T-helper 1 cell treated with Interleukin-12 subunit alpha and Interleukin-12 subunit beta and Interleukin-4 antibody, amounts not matched to agents 30 μg/mL and 1 μg/mL, for 36 hours (primary cell): ENCODE results near the gene LHFPL6.

ENCODE experiments used
- H3K27ac Mint-ChIP-seq: one replicate; pipeline ENCODE4 v1.8.0; 2021; ENCODE audit warnings: mild to moderate bottlenecking, mixed read lengths
- H3K27me3 Mint-ChIP-seq: one replicate; pipeline ENCODE4 v1.8.0; 2021; ENCODE audit warnings: low read depth, mixed read lengths
- H3K36me3 Mint-ChIP-seq: one replicate; pipeline ENCODE4 v1.8.0; 2021; ENCODE audit warnings: low read depth, mixed read lengths
- H3K4me1 Mint-ChIP-seq: one replicate; pipeline ENCODE4 v1.8.0; 2021; ENCODE audit warnings: low read depth, mixed read lengths
- H3K4me3 Mint-ChIP-seq: one replicate; pipeline ENCODE4 v1.8.0; 2021; ENCODE audit warnings: mild to moderate bottlenecking, moderate library complexity, mixed read lengths
- H3K9me3 Mint-ChIP-seq: one replicate; pipeline ENCODE4 v1.8.0; 2021; ENCODE audit warnings: mixed read lengths

The LHFPL6 gene

DNA sequence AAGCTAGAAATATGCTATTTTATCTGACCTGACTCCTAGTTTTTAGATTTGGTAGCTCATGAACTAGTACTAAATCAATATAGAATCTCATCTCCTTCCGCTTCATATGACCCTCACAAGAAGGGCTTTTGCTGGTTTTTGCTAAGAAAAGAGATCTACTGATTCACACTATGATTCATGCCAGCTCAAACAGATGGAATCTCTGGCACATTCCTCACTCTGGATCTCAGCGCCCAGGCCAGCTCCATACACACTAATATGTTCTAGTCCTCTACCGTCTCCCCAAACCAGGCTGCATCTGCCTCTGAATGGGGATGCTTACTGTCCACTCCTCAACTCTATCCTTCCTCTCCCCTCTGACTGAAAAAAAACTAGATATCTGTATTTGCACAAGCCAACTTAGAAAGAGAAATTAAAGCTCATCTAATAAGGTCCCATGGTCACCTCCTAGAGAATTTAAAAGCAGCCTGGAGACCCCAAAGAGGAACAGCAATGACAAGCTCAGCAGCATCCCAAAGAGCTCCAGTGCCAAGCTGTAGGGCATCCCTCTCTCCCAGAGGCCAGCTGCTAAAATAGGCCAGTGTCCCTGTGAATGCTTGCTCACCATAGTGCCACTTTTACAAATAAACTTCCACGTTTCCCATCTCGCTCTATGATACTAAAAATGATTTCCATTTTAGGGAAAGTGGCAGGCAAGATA is 74.9 kb downstream of the LHFPL6 start:
- peaks cover 11% of the 10 kb centered on the region for H3K27me3 Mint-ChIP-seq

DNA sequence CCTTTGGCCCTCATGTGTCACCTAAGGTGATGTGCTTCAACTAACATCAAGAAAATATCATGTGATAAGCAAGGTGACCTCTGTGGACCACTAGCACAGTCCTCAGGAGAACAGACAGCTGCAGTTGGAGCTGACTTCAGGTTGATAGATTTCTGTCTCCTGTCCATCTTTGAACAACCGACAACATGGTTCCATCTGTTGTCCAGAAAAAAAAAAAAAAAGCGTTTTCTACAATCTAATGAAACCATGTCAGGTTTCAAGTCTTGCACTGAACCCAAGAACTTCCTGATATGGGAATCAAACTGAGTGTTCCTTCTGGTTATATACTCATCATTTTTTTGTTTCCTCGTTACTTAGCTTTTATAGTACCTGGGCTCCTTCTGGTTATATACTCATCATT is 75.7 kb downstream of the LHFPL6 start:
- peaks cover 11% of the 10 kb centered on the region for H3K27me3 Mint-ChIP-seq
- H3K9me3 Mint-ChIP-seq: no peaks in the 10 kb centered on the region
- H3K36me3 Mint-ChIP-seq: no peaks in the 10 kb centered on the region
- no peak overlapping the region for H3K27ac Mint-ChIP-seq
- no peak overlapping the region for H3K4me3 Mint-ChIP-seq
- no peaks in the 10 kb centered on the region for H3K4me1 Mint-ChIP-seq

More for the DNA sequence above, 74.9 kb downstream of the LHFPL6 start:
- Mint-ChIP-seq H3K27ac (no peak overlapping the region), H3K4me1 (no peaks in the 10 kb centered on the region), H3K9me3 (no peaks in the 10 kb centered on the region), H3K36me3 (no peaks in the 10 kb centered on the region), H3K4me3 (no peak overlapping the region)

DNA sequence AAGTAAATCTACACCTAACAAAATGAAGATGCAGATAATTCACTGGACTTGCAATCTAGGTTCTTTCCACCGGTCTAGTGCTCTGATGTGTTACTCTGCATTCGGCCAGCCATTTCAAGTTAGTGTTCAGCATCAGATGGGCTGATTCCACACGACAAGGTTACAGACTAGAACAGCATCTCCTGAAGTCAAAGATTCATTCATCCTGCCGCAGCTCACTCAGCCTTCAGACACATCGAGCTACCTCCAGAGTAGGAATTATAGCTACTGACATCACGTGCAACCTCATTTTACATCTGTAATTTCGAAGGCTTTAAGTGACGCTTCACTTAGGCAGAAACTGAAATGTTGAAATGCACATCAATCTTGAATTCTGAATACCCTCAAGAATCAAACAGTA is 76.5 kb downstream of the LHFPL6 start:
- Mint-ChIP-seq H3K27me3 (peaks cover 11% of the 10 kb centered on the region), H3K36me3 (no peaks in the 10 kb centered on the region), H3K27ac (no peak overlapping the region), H3K9me3 (no peaks in the 10 kb centered on the region), H3K4me3 (no peak overlapping the region), H3K4me1 (no peaks in the 10 kb centered on the region)

DNA sequence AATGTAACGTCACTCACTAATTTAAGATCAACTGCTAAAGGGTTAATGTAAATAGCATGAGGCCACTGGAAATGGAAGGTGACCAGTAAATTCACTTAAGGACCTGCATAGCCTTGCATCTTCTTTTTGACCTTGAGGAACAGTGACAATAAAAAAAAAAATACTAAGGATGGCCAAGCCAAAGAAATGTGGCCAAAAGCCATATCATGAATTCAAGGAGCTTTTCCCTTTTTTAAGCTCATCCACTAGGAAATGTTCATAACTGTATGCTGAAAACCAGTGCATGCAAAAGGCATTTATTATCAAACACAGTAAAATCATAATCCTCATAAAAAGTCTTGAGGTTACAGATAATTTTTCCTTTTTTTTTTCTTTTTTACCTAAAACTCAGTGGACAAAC is 77.5 kb downstream of the LHFPL6 start:
- peaks cover 11% of the 10 kb centered on the region for H3K27me3 Mint-ChIP-seq
- no peak overlapping the region for H3K4me3 Mint-ChIP-seq
- H3K4me1 Mint-ChIP-seq: no peaks in the 10 kb centered on the region
- H3K9me3 Mint-ChIP-seq: no peaks in the 10 kb centered on the region
- no peaks in the 10 kb centered on the region for H3K36me3 Mint-ChIP-seq
- no peak overlapping the region for H3K27ac Mint-ChIP-seq

DNA sequence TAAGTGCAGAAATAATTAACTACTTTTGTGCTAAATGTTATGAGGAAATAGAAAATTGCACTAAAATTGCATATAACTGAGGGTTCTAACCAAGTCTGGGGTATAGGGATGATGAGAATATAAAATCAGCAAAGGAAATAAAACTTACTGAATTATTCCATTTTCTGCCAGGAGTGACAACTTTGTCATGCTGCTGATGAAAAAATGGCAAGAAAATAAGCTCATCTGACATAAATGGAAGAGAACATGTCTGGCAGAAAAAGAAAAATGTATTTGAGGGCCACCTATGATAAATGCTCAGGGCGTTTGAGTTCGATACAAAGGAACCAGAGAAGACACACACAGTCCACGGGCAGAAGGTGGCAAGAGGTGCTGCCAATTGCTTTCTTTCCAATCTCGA is 78.2 kb downstream of the LHFPL6 start:
- H3K27ac Mint-ChIP-seq: no peak overlapping the region
- H3K36me3 Mint-ChIP-seq: no peaks in the 10 kb centered on the region
- peaks cover 11% of the 10 kb centered on the region for H3K27me3 Mint-ChIP-seq
- H3K9me3 Mint-ChIP-seq: no peaks in the 10 kb centered on the region
- no peaks in the 10 kb centered on the region for H3K4me1 Mint-ChIP-seq
- H3K4me3 Mint-ChIP-seq: no peak overlapping the region

DNA sequence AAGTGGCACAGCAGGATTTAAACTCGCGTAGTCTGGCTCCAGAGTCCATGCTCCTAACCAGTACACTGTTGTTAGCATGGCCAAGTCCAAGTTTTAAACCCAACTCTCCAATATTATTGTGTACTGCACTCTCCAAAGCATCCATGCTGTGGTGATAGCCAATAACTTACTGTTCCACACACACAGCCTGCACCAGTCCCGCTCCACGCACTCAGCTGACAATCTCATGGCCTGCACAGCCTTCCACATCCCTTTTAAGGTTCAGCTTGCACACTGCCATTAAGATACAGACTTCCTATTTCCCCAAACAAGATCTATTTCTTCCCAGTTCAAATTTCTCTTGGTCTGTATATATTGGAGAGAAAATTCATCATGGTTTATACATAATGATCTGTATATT is 80.7 kb downstream of the LHFPL6 start:
- H3K9me3 Mint-ChIP-seq: no peaks in the 10 kb centered on the region
- H3K27ac Mint-ChIP-seq: no peak overlapping the region
- peaks cover 9% of the 10 kb centered on the region for H3K27me3 Mint-ChIP-seq
- no peaks in the 10 kb centered on the region for H3K36me3 Mint-ChIP-seq
- no peak overlapping the region for H3K4me3 Mint-ChIP-seq
- H3K4me1 Mint-ChIP-seq: no peaks in the 10 kb centered on the region

DNA sequence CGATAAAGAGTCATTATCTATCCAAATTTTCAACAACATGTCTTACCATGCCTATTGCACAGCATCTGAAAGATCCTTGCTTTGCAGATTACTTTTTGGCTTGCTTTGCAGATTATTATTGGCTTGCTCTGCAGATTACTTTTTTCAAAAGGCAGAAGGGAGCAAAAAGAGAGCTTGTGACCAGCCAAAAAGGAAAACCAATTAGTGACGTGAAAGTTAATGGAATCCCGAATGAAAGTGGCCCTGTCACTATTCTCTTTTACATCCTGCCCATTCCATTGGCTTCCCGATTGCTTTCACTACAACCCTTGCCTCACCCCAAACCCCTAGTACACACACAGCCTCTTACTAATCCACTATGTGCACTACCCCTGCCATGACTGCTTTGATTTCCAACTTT is 81.3 kb downstream of the LHFPL6 start:
- Mint-ChIP-seq H3K36me3 (no peaks in the 10 kb centered on the region), H3K4me1 (no peaks in the 10 kb centered on the region), H3K27ac (no peak overlapping the region), H3K27me3 (peaks cover 9% of the 10 kb centered on the region), H3K4me3 (no peak overlapping the region), H3K9me3 (no peaks in the 10 kb centered on the region)

DNA sequence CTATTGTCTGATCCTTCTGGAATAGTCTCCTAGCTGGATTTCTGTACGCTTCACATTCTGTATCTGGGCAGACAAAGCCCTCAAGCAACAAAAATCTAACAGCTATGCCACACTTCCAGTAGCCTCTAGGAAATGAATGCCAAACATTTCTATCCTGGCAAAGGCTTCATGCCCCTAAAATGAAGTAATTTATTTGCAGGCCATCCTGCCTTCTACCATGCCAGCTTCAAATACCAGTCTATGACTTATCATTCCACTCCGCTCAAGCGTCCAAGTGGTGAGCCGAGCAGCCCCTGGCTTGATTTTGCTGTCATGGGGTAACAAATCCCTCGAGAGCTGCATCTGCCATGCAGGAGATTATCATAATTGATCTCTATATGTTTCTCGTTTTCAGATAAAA is 86.9 kb downstream of the LHFPL6 start:
- Mint-ChIP-seq H3K4me1 (no peaks in the 10 kb centered on the region), H3K27me3 (peaks cover 8% of the 10 kb centered on the region), H3K9me3 (no peaks in the 10 kb centered on the region), H3K27ac (no peak overlapping the region), H3K36me3 (no peaks in the 10 kb centered on the region), H3K4me3 (no peak overlapping the region)

DNA sequence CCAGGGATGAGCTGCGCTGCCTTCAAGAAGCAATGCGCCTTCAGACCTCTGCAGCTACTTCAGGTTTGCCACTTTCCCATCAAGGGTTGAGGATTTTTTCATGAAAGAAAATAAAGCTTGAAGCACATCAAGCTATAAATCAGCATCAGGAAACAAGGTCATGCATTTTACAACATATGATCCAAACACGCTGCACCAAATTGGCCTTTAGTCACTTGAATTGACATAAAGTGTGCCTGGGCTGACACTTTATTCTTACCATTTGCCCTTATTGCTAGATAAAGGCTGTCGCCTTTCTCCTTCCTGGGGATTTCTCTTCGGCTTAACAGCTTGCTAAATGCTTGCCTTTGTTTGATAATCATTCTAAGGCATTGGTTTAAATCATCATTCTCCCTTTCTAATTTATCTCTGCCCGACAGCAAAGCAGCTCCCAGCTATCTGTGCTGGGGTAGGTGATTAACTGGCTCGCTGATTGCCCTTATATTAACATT is 87.7 kb downstream of the LHFPL6 start:
- Mint-ChIP-seq H3K27ac (no peak overlapping the region), H3K4me1 (no peaks in the 10 kb centered on the region), H3K27me3 (peaks cover 8% of the 10 kb centered on the region), H3K9me3 (no peaks in the 10 kb centered on the region), H3K4me3 (no peak overlapping the region), H3K36me3 (no peaks in the 10 kb centered on the region)

DNA sequence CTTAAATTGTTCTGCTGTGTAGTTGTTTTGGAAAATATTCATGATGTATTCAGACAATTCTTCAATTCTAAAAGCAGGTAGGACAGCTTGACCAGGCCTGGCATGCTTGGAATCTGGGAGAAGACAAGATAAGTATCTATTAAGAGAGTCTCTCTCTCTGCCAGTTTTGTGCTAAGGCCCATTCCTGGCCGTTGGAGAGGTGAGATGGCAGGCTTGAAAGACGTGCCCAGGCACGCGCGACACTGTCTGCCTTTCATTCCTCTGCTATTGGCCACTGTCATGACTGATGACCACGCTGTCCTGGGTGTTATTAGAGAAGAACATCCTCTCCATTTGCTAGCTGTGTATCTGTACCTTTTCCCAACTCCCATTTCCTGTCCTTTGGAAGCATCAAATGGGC is 90.3 kb downstream of the LHFPL6 start:
- Mint-ChIP-seq H3K27ac (no peak overlapping the region), H3K4me3 (no peak overlapping the region), H3K9me3 (no peaks in the 10 kb centered on the region), H3K4me1 (no peaks in the 10 kb centered on the region), H3K36me3 (no peaks in the 10 kb centered on the region), H3K27me3 (peaks cover 4% of the 10 kb centered on the region)

DNA sequence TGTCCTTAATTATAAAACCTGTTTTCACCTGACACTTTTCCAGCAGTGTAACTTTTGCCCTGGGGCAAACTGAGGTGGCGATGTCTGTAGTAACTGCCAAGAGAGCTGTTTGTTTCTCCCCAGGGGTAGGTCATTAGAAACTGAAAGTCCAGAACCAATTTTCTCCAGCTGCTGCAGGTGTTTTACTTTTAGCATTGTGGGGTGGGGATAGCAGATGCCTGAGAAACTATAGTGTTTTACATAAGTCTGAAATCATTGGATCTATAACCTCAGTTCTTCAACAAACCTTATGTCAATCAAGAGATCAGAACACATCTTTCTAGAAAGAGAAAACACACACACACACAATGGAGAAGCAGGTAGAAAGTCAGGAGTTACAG is 92.7 kb downstream of the LHFPL6 start:
- no peaks in the 10 kb centered on the region for H3K9me3 Mint-ChIP-seq
- no peak overlapping the region for H3K27ac Mint-ChIP-seq
- H3K4me3 Mint-ChIP-seq: no peak overlapping the region
- no peaks in the 10 kb centered on the region for H3K4me1 Mint-ChIP-seq
- H3K27me3 Mint-ChIP-seq: peaks cover under 1% of the 10 kb centered on the region
- H3K36me3 Mint-ChIP-seq: no peaks in the 10 kb centered on the region

DNA sequence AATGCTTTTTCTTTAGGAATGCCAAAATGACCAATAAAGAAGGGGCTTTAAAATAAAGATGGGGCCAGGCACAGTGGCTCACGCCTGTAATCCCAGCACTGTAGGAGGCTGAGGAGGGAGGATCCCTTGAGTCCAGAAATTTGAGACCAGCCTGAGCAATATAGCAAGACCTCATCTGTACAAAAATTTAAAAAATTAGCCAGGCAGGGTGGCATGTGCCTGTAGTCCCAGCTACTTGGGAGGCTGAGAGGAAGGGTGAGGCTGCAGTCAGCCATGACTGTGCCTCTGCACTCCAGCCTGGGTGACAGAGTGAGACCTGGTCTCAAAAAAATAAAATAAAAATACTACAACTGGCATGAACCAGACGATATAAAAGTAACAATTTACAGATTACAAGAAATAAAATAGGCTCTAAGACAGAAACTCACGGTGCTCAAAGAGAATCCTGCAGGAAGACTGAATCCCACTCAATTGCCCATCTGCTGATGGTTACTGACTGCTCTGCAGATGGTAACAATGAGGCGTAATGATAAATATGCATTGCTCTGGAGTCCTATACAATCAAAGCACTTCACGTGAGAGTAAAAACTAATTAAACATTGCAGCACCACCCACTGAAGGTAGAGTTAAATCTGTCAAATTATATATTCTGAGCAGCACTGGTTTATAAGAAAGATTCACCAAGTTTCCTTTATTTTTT is 93.2 kb downstream of the LHFPL6 start:
- Mint-ChIP-seq H3K27ac (no peak overlapping the region), H3K4me1 (no peaks in the 10 kb centered on the region), H3K9me3 (no peaks in the 10 kb centered on the region), H3K27me3 (peaks cover 6% of the 10 kb centered on the region), H3K4me3 (no peak overlapping the region), H3K36me3 (no peaks in the 10 kb centered on the region)

DNA sequence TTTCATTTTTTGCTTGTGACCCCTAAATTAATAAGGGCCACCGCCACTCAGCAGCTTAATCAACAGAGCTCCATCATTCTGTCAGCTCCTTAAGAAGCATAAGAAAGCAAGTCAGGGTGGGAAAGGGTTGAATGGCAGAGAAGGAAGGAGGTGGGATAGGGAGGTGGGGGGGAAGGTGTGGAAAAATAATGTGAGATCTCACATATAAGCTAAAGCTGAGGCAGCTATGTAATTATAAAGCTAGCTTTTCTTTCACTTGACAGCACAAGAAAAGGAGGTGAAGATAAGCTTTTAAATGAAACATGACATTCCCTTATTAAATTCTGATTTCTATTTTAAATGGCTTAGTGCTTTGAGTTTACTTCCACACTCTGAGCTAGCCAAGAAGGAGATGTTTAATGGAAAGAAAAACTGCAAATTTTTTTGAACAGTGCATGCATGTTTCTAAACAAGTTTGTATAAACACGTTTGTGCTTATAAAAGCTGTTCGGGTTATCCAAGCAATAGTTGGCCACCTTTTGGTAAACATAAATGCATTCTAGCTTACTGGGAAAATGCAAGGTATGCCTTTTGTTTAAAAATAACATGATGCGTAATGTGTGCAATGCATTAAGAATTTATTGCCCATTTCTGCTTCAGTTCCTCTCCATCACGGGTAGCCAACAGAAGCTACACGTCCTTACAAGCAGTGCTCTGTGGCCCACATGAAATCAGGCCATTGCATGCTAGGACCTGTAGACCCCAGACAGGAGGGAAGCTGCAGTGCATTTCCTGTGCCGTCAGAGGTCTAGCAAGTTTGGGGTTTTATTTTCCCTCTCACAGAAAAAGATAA is 96.2 kb downstream of the LHFPL6 start:
- no peak overlapping the region for H3K4me3 Mint-ChIP-seq
- H3K36me3 Mint-ChIP-seq: no peaks in the 10 kb centered on the region
- no peaks in the 10 kb centered on the region for H3K4me1 Mint-ChIP-seq
- no peak overlapping the region for H3K27ac Mint-ChIP-seq
- H3K9me3 Mint-ChIP-seq: no peaks in the 10 kb centered on the region
- H3K27me3 Mint-ChIP-seq: peaks cover 7% of the 10 kb centered on the region

DNA sequence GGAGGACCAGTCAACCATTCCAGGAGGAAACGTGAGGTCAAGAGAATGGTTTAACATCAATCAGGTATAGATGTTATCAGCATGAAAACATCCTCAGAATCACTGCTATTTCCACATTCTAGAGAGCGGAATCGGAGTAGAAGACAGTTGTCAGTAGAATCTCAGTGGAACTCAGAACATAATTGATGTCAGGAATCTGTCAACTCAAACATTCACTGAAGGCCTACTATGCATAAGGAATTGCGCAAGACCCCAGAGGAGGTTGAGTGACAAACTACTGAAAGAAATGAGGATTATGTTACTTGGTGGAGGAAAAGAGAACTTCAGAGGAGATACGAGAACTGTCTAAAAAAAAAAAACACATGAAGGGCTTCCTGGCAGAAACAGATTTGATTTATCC is 97.8 kb downstream of the LHFPL6 start:
- Mint-ChIP-seq H3K36me3 (no peaks in the 10 kb centered on the region), H3K4me1 (no peaks in the 10 kb centered on the region), H3K9me3 (no peaks in the 10 kb centered on the region), H3K4me3 (no peak overlapping the region), H3K27me3 (peaks cover 7% of the 10 kb centered on the region), H3K27ac (no peak overlapping the region)

DNA sequence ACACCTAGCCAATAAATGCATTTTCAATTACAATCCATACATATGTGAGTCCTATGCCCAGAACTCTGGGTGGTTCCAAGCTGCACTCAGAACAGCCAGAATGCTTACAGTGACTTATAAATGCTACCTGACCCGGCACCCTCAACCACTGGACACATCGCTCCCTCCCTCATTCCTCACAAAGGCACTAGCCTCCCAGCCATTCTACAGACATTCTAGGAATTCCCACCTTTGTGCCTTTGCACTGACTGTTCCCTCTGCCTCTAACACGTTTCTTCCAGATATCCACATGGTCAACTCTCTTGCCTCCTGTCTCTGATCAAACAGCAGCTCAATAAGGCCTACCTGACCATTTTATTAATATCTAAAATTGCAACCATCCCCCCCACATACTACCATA is 99.9 kb downstream of the LHFPL6 start:
- Mint-ChIP-seq H3K9me3 (no peaks in the 10 kb centered on the region), H3K36me3 (no peaks in the 10 kb centered on the region), H3K27ac (no peak overlapping the region), H3K27me3 (peaks cover 7% of the 10 kb centered on the region), H3K4me3 (no peak overlapping the region), H3K4me1 (no peaks in the 10 kb centered on the region)
